HG03565 (cell line): ENCODE data around the gene NEB.
"Not testable (repeated sequence)": the region's sequence is repeated elsewhere in the genome, so short reads cannot be mapped to it uniquely, and the experiment has no call there.

Source experiments
- ATAC-seq: cut with Tn5 transposase; IDR thresholded peaks from one replicate; pipeline ENCODE4 v1.9.1; 2021; ENCODE audit warnings: mild to moderate bottlenecking, moderate library complexity; ENCODE audit not compliant: unreplicated experiment

NEB gene

GRCh38 chr2:151562398-151562797 lies 171.9 kb downstream of the NEB start:
- no peak for ATAC-seq

- no peak for ATAC-seq
Measured at GRCh38 chr2:151560289-151560688, 174.0 kb downstream of the NEB start.

- ATAC-seq, result not testable (repeated sequence)
Measured at GRCh38 chr2:151559431-151559830, 174.8 kb downstream of the NEB start.

- ATAC-seq, result not testable (repeated sequence)
Measured at GRCh38 chr2:151557883-151558282, 176.4 kb downstream of the NEB start.

GRCh38 chr2:151556121-151556520 lies 178.2 kb downstream of the NEB start:
- no peak for ATAC-seq

- no peak for ATAC-seq
Measured at GRCh38 chr2:151552287-151552686, 182.0 kb downstream of the NEB start.

GRCh38 chr2:151551556-151551955 lies 182.7 kb downstream of the NEB start:
- no peak for ATAC-seq

GRCh38 chr2:151549191-151549590 lies 185.1 kb downstream of the NEB start:
- ATAC-seq, result no peak

- ATAC-seq, result no peak
Measured at GRCh38 chr2:151544449-151544848, 189.8 kb downstream of the NEB start.

GRCh38 chr2:151543876-151544275 lies 190.4 kb downstream of the NEB start:
- no peak for ATAC-seq

GRCh38 chr2:151534001-151534400 lies 200.3 kb downstream of the NEB start:
- ATAC-seq, result no peak

- ATAC-seq, result no peak
Measured at GRCh38 chr2:151533127-151533526, 201.1 kb downstream of the NEB start.

GRCh38 chr2:151526572-151527090 lies 207.6 kb downstream of the NEB start:
- no peak for ATAC-seq

GRCh38 chr2:151525821-151526373 lies 208.4 kb downstream of the NEB start:
- ATAC-seq, result no peak

GRCh38 chr2:151523850-151524249 lies 210.4 kb downstream of the NEB start:
- ATAC-seq, result no peak

GRCh38 chr2:151522556-151522955 lies 211.7 kb downstream of the NEB start:
- ATAC-seq, result no peak

- no peak for ATAC-seq
Measured at GRCh38 chr2:151520976-151521375, 213.3 kb downstream of the NEB start.

GRCh38 chr2:151518802-151519201 lies 215.5 kb downstream of the NEB start:
- no peak for ATAC-seq

- no peak for ATAC-seq
Measured at GRCh38 chr2:151508519-151508918, 225.8 kb downstream of the NEB start.

- no peak for ATAC-seq
Measured at GRCh38 chr2:151506170-151506569, 228.1 kb downstream of the NEB start.

- no peak for ATAC-seq
Measured at GRCh38 chr2:151498178-151498577, 236.1 kb downstream of the NEB start.

- no peak for ATAC-seq
Measured at GRCh38 chr2:151491496-151491895, 242.8 kb downstream of the NEB start.

- no peak for ATAC-seq
Measured at GRCh38 chr2:151490276-151490675, 244.0 kb downstream of the NEB start.
